Lower lobe of right lung (tissue), 2 donors: Measurements from ENCODE around the gene EYA2. TPM values are rescaled to one million over a fixed set of nuclear protein-coding genes. Genes with fewer than 3 reads are reported as not detected.

Experiments used
- ATAC-seq, 2 donors: fragments of 200-7000 bp; cut with Tn5 transposase; one replicate each; pipeline ENCODE4 v1.9.1; 2020 to 2022; ENCODE audit warnings: mild to moderate bottlenecking in 2 of 2, moderate library complexity in 2 of 2
- DNase-seq: peaks from one replicate; pipeline ENCODE4 v3.0.0-alpha.2; 2020
- H3K27ac ChIP-seq: fragments of 200-600 bp; one replicate; pipeline ENCODE4 v1.8.0; 2022
- H3K27me3 ChIP-seq: fragments of 200-600 bp; one replicate; pipeline ENCODE4 v1.8.0; 2022; ENCODE audit warnings: low read depth
- H3K36me3 ChIP-seq: fragments of 200-600 bp; one replicate; pipeline ENCODE4 v1.8.0; 2022; ENCODE audit warnings: mild to moderate bottlenecking
- H3K4me1 ChIP-seq: fragments of 200-600 bp; one replicate; pipeline ENCODE4 v1.8.0; 2022
- H3K4me3 ChIP-seq: fragments of 200-600 bp; one replicate; pipeline ENCODE4 v1.8.0; 2022; ENCODE audit warnings: mild to moderate bottlenecking
- H3K9me3 ChIP-seq: fragments of 200-600 bp; one replicate; pipeline ENCODE4 v1.8.0; 2022
- CTCF ChIP-seq: fragments of 200-600 bp; IDR thresholded peaks from one replicate; pipeline ENCODE4 v1.8.0; 2022; ENCODE audit warnings: antibody characterized with exemption, mild to moderate bottlenecking
- intact Hi-C: fragments of 100-400 bp; cut with DNase I; formaldehyde crosslinking; loops from one replicate; pipeline ENCODE4 v1.11.0; 2022
- total RNA-seq: library from RNA; stranded (reverse); fragmentation: NEBNext Ultra II Directional; extraction: Animal tissue kit (Norgen Biotek cat#: 25700); gene quantifications from one replicate; pipeline ENCODE4 v1.2.1, GENCODE V29; 2021
- donor health status: DM: no; HTN: yes; CAD: no; lungs with severe emphysema.

EYA2 gene
- total RNA-seq, 1 donor from 2014 or later: 3.5 TPM

- no peaks in the 10 kb centered on the region for H3K36me3 ChIP-seq
- no peak for DNase-seq
- no peaks in the 10 kb centered on the region for H3K4me1 ChIP-seq
- H3K27me3 ChIP-seq: no peaks in the 10 kb centered on the region
- no peak overlapping the region for H3K4me3 ChIP-seq
- no peak overlapping the region for H3K27ac ChIP-seq
- intact Hi-C loops: no loop called here
- H3K9me3 ChIP-seq: peaks cover under 1% of the 10 kb centered on the region
- no peak for TF ChIP-seq CTCF
- ATAC-seq: no peak
Measured at GRCh38 chr20:47090835-47091234, 196.2 kb downstream of the EYA2 start.

GRCh38 chr20:47093320-47093966 is 198.8 kb downstream of the EYA2 start:
- no peak for DNase-seq
- Histone ChIP-seq H3K9me3 (peaks cover 6% of the 10 kb centered on the region), H3K4me1 (no peaks in the 10 kb centered on the region), H3K27me3 (no peaks in the 10 kb centered on the region), H3K4me3 (no peak overlapping the region), H3K36me3 (no peaks in the 10 kb centered on the region), H3K27ac (no peak overlapping the region)
- intact Hi-C loops: no loop called here
- no peak for ATAC-seq
- no peak for TF ChIP-seq CTCF

DNA sequence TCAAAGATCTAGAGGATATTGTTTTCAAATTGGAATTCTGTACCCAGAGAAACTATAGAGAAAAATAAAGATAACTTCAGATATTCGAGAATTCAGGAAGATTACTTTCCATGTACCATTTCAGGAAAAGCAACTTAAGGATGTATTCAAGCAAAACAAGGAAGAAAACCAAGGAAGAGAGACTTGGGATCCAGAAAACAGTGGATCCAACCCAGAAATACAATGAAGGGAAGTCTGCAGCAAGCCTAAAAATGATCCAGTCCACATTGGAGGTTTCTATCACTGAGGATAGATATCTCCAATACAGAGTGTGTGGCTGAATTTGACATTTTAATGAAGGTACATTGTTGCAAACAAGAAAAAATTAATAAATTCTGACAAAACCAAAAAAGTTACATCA is 201.0 kb downstream of the EYA2 start:
- Histone ChIP-seq H3K36me3 (no peaks in the 10 kb centered on the region), H3K27ac (no peak overlapping the region), H3K4me1 (no peaks in the 10 kb centered on the region), H3K9me3 (peaks cover 6% of the 10 kb centered on the region), H3K27me3 (no peaks in the 10 kb centered on the region), H3K4me3 (no peak overlapping the region)
- ATAC-seq (no peak), DNase-seq (no peak)
- intact Hi-C loops: no loop called here
- no peak for TF ChIP-seq CTCF

GRCh38 chr20:47097691-47098622 is 203.3 kb downstream of the EYA2 start:
- DNase-seq: no peak
- no peaks in the 10 kb centered on the region for H3K27me3 ChIP-seq
- intact Hi-C loops: no loop called here
- no peaks in the 10 kb centered on the region for H3K4me1 ChIP-seq
- peaks cover 14% of the 10 kb centered on the region for H3K9me3 ChIP-seq
- ATAC-seq: no peak
- no peaks in the 10 kb centered on the region for H3K36me3 ChIP-seq
- TF ChIP-seq CTCF: no peak
- H3K27ac ChIP-seq: no peak overlapping the region
- no peak overlapping the region for H3K4me3 ChIP-seq

DNA sequence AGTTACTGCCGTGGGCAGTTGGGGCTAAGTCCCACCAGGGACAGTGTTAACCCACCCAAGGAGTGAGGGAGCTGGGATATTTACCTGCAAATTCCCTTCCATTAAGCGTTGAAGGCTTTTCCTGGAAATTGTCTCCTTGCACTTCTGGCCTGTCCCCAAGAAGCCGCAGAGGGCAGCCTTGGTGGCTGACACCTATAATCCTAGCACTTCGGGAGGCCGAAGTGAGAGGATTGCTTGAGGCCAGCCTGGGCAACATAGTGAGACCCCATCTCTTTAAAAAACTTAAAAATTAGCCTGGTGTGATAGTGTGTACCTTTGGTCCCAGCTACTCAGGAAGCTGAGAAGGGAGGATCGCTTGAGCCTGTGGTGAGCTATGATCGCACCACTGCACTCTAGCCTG is 204.4 kb downstream of the EYA2 start:
- H3K36me3 ChIP-seq: no peaks in the 10 kb centered on the region
- H3K27ac ChIP-seq: no peak overlapping the region
- no peak overlapping the region for H3K4me3 ChIP-seq
- no peak for DNase-seq
- no peak for TF ChIP-seq CTCF
- no peaks in the 10 kb centered on the region for H3K4me1 ChIP-seq
- no peaks in the 10 kb centered on the region for H3K27me3 ChIP-seq
- ATAC-seq: no peak
- peaks cover 14% of the 10 kb centered on the region for H3K9me3 ChIP-seq
- intact Hi-C loops: no loop called here
